ENCODE data around the gene TBC1D14.

Gene TBC1D14

DNA sequence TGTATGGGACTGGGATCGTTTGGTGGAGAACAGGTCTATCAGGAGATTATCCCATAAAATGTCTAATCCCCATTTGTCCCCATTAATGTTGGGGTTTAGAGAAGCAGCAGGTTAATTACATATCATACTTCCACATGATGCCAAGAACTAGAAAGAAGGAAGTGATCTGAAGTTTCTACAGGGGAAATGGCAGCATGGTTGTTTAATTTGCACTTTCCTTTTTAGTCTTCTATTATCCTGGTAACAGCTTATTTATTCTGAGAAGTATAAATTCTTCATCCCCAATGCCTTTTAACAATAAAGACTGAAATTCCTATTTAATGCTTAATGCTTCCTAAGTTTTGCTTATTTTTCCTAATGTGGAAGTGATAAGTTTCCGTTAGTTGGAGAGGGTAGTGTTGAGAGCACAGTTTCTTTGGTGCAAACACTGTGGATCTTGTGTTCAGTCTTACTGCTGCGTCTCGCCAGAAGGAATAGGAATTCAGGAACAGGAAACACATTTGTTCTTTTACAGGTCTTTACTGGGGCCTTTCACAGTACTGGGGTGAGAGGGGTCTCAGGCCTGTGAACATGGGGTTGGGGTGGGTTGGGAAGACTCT lies 74.0 kb downstream of the TBC1D14 start:
- DNase-seq, result no peak

DNA sequence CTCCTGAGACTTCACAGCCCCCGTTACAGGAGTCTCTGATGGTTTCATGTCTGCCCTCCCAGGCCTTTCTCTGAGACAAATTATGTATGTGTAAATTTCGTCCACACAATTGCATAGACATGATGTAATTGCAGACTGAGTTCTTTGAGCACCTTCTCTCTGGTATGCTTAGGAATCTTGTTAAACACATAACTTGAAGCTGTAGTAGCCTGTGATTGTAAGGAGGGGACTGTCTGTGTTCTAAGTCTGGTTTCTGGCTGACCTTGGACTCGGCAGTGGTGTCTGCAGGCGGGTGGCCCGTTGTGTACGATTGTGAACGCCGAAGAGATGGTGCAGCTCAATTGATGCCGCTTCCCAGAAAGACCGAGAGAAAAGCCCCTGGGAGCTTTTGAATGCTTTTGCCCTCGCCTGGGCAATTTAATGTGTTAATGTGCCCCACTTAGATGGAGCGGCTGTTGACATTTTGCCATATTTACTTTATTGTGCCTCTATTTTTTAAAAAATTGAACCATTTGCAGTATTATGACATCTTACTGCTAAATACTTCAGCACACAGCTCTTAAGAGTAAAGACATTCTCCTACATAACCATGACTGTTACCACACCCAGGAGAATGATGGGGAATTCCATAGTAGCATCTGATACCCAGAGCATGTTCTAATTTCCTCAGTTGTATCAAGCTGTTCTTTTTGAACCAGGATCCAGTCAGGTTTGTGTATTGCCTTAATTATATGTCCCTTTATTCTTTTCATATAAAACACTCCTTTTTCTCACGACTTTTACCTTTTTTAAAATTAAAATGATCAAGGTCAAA lies 75.2 kb downstream of the TBC1D14 start:
- DNase-seq, result no peak

DNA sequence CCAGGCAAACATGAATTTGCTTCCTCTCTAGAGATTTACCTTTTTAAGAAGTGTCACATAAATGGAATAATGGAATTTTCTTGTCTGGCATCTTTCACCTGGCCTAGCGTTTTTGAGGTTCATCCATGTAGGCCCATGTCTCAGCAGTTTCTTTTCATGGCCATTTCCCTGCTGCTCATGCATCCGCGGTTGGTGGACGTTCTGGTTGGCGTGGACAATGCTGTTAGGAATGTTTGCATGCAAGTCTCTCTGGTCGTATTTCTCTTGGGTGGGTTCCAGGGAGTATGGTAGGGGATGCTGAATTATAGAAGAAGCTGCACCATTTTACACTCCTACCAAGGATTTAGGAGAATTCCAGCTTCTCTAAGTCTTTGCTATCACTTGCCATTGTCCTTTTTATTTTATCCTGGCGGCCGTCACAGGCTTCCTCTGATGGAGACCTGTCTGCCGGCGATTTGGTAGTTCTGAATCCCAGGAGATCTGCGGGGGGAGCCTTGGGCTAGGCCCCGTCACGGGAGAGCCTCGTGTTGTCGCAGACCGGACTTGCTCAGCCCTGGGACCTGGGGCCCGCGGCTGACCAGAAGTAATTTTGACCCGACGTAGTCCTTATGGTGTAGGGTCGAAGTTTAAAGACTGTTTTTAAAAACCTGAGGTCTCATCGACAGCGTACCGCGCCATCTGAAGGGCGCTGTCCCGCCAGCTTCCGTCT lies 76.6 kb downstream of the TBC1D14 start:
- peak; percentile 61 for DNase-seq

DNA sequence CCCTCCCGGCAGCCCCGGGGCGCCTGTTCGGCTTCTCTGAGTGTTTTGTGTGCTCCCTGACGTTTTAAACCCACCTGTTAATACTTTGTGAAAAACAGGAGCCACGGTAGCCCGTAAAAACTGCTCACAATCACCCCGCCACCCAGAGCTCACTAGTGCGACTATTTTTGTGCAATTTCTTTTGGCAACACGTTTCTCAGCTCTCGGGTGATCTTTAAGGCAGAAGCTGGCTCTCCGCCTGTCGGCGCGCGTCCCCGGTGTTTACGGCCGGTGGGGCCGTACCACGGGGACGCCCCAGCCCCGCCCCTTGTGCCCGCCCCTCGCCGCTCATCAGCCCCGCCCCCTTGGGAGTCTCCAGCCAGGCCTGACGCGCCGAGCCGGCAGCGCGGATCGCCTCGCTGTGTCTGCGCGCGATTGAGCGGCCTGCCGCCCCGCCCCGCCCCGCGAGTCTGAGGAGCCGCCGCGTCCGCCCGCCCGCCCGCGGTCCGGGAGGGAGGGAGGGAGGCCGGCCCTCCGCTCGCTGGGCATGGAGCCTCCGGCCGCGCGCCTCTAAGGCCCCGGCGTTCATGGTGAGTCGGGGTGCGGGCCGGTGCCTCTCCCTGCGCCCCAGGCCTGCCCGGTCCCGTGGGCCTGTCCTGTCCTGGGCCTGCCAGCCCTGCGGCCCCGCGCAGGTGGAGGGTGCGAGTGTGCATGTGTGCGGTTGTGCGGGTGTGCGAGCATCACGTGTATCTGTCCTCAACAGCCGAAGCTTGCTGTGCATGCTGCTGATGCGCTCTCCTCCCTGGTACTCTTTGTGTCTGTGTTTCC lies 77.4 kb downstream of the TBC1D14 start:
- peak; percentile 98 for DNase-seq

DNA sequence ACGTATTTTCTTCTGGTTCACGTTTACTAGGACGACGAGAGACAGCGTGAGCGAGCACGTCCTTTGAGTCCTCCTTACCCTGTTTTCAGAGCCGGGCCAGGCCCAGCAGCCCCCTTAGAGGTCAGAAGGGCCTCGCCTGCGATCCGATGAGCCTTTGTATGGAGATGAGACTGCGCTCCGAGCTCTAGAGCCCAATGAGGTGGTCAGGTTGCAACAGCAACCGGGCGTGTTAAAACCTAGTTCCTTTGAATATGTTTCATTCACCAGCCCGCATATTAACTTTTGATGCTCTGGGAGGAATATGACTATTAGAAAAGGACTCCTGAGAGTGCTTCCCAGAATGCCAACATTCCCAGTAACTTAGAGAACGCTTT lies 77.9 kb downstream of the TBC1D14 start:
- DNase-seq, result no peak

DNA sequence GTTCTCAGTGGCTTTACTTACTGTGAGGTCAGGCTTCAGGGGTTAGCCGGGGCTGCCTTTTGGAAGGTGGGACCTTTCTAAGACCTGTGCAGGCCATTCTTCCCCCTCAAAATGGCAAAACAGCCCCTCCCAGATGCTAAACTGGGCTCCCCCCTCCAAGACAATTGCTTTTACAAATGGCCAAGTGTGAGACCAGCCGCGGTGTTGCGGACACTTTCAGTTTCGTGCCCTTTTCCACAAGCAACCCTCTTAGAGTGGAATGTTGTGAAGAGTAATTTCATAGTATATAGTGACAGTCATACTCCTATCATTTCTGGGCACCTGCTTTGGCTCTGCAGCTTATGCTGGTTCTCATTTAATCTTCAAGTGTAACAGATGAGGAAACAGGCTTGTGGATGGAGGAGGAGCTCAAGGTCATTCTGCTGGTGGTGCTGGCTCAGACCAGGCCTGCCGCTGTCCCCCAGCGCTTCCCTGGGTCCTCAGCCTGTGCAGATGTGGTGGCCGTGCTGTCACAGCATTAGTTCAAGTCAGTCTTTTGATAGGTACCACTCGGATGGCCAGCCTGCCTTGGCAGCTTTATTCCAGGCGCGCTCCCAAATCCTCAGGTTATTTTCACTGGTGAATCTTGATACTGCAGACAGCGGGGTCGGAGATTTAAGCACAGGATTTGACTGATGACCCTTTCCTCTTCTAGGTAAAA lies 78.5 kb downstream of the TBC1D14 start:
- DNase-seq, result peak; percentile 61

DNA sequence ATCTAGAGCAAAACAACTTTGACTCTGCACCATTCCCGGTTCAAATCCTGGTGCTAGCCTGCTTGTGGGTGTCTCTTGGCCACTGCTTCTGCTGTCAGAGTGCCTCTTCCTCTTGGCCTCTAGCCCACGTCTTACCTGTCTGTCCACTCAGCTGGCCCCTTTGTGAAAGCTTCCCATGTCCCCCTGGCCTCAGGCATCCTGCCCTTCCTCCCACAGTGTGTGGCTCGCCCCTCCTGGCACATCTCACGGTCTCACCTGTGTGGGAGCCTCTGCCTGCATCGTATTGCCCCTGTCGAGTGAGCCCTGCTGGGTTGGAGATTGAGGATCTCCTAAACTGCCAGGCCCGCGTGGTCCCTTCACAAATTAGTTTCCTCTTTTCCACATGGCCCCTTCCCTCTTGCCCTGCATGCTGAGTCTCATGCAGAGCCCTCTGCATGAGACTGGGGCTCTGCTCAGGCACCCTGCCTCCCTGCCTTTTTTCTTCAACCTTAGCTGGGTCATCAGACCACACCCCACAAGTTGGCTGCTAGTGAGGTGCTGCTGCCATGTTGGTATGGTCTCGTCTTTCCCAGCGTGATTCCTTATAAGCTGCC lies 79.8 kb downstream of the TBC1D14 start:
- peak; percentile 57 for DNase-seq

DNA sequence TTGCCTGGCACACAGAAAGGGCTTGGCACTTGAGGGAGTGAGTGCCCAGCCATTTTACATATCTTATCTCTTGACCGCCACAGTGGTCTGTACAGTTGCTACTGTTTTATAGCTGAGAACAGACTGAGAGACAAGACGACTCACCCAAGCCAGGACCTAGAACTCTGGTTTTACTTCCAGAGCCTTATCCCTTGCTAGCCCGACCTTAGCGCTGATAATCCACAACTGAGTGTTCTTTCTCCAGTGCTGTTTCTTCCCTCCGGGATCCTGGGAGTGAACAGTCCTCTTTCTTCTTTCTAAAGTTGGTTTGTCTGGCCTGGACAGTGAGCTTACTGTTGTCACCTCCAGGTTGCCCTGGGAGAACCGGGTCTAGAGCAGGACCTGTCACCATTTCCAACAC lies 81.0 kb downstream of the TBC1D14 start:
- DNase-seq, result no peak

DNA sequence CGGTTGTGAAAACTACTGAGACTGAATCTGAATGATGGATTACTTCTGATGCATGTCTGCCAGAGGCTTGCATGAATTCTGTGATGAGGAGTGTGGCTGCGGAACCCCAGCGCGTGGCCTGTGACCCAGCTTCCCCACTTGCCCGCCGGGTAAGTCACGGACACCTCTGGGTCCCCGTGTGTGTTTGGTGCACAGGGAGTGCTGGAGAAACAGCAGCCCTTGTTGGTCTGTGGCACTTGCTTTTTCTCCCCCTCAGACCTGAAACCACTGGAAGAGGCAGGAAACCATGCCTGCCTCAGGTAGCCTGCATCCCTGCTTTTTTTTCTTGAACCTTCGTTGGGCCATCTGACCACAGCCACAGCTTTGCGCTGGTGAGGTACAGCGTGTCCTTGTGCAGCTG lies 81.6 kb downstream of the TBC1D14 start:
- peak; percentile 60 for DNase-seq

DNA sequence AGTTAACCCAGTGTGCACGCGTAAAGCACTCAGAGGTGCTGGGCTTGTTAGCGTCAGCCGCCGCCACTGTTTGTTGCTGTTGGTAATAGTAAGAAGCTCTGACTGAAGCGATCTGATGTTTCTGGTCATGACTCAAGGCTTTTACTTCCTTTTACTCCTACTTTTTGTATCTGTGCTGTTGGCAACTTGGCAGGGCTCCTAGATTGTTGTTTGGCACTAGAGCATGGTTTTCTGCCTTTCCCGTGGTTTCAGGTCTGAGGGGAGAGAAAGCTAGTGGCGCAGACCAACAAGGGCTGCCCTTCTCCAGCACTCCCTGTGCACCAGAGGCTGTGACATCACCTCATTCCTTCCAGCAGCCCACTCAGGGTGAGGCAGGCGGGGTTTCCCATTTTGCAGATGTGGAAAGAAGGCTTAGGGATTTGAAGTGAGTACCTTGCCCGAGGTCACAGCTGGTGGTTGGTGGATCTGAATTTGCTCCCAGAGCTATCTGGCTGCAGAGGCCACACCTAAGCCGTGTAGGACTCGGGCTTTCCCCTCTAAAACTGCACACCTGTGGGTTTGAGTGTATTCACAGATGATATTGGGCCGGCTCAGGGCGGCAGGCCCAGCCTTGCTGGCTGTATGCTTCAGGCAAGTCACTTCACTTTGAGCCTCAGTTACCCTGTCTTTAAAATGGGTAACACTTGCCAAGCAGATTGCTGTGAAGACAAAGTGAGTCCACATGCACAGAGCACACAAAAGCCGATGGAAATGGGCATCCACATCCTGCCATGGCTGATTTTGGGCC lies 82.3 kb downstream of the TBC1D14 start:
- DNase-seq, result peak; percentile 54

DNA sequence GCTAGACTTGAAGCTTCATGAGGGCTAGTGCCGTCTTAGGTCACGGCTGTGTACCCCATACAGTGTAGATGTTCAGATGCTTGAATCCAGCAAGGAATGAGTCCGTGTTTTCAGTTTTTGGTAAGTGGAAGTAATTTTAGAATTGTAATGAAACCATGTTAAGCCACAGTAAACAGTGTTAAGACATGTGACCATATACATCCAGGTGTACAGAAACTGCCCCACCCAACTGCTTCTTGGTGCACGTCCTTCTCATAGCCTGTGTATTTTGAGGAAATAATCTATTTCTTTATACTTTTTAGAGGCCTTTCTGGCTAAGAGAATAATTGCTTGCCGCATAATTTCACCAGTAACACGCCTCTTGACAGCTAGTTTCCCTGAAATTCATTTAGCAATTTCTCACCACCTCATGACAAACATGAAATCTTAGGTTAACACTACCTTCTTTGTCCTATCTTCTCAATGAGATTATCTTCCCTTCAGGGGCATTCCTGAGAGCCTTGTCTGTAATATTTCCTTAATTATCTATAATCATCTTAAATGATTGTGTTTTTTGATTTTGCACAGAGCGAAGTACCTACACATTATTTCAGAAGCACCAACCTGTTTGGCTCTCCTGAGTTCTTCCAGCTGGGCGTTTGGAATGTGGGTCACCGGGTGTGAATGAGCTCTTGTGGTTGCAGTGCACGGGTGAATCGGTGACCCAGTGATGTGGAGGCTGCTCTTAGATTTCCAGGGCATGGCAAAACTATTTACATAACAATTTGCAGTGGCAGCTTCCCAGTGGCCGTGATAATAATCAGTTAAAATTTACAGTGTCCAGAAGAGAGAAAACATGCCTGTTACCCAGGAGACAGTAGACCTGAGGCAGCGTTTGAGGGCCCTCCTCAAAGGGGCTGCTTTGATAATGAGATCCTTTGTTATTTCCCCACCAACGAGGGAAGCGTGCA lies 83.4 kb downstream of the TBC1D14 start:
- peak; percentile 21 for DNase-seq

DNA sequence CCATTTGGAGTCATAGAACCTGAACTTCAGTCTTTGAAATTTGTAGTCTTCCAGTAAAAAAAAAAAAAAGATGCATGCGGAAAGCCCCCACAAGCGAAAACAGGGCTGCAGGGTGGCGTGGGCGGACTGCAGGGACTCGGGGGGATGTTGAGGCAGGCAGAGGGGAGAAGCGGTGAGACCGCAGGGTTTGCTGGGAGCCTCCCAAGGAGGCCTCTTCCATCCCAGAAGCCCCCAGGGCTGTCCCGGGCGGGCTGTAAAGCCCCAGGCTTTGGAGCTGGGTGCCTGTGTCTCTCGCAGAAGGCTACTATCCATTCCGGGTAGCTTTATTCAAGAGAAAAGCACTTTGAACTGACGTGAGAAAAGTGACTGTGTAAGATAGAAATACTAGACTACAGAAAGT lies 86.9 kb downstream of the TBC1D14 start:
- DNase-seq, result peak; percentile 22

DNA sequence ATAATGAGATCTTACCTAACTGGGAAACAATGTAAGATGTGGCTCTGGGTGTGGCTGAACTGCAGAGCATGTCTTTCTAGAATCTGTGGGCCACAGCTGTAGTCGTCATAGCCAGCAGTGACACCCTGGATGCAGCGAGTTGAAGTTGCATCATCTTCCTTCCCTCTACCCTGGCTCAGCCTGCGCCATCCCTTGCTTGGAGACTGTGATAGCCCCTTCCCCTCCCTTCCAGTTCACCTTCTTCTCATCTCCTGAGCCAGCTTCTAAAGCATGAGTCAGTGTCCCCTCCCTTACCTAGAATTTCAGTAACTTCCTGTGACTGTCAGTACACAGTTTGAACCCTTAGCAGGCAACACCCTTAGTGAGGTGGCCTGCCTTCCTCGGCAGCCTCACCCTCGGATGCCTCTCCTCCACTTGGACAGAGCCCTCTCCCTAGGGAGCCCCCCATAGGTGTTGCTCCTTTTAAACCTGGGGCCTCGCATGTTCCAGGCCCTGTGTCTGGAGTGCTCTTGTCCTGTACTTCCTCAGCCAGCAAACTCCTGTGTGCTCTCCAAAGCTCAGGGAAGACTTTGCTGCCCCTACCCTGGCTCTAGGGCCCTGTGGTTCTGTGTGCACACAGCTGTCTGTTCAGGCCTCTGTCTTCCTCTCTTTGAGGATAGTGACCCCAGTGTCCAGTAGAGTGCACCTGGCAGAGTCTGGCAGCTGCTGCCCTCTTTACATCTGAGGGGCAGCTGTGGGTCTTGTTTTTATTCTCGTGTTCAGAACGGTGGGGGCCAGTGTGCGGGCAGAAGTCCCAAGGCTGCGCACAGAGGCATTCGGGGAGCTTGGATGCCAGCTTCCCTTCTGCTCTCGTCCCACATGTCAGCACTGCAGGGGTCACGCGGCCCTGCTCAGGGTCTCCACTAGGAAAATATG lies 89.8 kb downstream of the TBC1D14 start:
- peak; percentile 62 for DNase-seq

DNA sequence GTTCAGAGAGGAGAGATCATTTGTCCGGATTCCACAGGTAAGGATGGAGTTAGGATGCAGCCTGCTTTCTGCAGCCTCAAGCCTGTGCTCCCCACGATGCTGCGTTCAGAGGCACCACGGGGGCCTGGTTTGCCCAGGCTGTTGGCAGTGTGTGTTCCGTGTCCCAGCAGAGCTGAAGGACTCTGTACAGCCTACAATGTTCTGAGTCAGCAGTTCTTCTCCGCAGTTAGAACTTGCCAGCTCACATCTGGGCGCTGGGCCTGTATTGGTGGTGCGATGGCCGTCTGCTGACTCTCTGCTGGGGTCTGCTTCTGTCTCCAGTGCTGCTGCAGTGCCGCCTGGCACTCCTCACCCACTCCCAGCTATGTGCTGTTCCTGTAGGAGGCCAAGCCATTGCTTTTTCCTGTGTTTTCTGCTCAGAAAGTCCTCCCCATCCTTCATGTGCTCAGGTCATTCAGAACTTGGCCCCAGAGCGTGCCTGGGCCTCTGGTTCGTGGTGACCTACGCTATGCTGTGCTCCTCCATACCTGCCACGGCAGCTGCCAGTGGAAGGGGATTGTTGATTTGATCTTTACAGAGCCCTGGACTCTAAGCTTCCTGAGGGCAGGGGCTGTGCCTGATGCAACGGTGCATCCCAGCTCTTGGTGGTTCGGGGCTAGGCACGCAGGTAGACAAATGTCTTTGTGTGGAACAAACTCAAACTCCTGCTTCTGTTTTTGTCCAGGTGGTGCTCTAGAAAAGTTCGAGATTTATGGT lies 91.0 kb downstream of the TBC1D14 start:
- DNase-seq, result peak; percentile 45

DNA sequence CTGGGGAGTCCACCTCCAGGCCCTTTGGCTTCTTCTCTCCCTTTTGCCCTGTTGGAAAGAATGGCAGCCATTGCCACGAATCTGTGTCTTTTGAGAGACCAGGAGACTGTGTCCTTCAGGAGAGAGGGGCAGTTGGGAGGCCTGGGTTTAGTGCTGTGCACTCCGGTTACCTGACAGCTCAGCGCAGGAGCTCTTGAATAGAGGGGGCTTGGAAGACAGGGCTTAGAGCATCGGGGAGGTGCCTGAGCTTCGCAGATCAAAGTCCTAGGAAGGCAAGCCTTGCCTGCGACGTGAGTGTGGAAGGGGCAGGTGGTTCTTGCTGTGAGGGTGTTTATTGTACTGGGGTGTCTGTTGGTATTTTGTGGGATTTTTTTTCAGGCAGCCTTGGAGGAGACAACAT lies 91.6 kb downstream of the TBC1D14 start:
- peak; percentile 37 for DNase-seq

DNA sequence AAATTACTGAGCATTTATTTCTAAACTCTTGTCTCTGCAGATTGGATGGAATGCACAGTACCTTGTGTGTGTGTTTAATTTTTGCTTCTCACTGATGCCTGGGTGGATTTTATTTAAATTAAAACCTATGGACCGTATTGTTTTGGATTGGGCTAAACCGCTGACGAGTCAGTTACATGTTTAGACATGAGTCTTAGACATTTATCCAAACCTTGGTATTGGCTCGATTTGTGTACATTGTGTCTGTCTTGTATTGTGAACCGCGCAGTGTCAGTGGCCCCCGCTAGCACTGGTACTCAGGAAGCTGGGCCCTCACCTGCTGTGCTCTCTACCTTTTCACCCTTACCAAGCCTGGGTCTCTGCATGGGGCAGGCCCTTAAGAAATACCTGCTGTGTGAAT lies 92.7 kb downstream of the TBC1D14 start:
- peak; percentile 2 for DNase-seq

DNA sequence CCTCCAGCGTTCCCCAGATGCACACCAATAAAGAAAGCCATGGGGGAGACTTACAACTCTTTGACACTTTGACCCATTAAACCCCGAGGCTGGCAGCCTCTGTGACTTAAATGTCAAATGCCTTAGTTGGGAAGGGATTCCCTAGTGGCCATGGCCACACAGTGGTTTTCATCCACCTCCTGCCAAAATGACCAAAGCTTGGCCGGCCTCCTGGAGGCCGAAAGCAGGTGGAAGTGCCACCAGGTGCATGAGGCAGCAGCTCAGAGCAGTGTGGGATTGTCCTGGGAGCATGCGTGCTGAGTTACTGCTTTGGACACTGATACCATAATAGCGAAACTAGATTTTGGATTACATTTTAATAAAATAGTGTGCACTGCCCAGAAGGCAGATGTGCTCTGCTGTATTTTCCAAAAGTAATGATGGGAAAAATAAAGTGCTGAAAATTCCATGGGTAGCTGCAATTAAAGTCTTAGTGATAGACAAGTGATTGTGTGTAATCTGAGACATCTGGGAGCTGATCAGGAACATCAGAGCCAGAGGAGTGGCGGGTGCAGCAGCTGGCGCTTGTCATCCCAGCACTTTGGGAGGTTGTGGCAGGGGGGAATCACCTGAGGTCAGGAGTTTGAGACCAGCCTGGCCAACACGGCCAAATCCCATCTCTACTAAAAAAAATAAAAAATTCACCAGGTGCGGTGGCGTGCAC lies 93.7 kb downstream of the TBC1D14 start:
- peak; percentile 27 for DNase-seq

DNA sequence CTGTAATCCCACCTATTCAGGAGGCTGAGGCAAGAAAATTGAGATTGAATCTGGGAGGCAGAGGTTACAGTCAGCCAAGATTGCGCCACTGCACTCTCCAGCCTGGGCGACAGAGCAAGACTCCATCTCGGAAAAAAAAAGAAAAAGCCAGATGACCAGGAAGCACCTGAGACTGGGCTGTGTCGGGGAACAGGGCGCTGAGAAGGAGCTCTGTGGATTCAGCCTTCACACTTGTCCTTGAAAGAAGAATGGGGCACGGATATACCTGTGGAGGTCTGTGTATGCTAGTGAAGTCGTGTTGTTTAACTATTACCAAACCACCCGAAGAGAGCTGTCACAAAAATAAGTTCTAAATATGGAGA lies 94.2 kb downstream of the TBC1D14 start:
- no peak for DNase-seq
